Measurements from ENCODE around the gene EPB41L2.

Gene EPB41L2

GRCh38 chr6:130906736-130907381 is 156.2 kb downstream of the EPB41L2 start:
- no peaks in the 10 kb centered on the region for H3K36me3 ChIP-seq
- no peak overlapping the region for H3K4me3 ChIP-seq (ENCODE audit: low read depth in 1 of 2, low read length in 1 of 2)
- no peaks in the 10 kb centered on the region for H3K4me1 ChIP-seq (ENCODE audit: control insufficient read depth in 1 of 2, insufficient read depth in 1 of 2, low read depth in 1 of 2, low read length in 1 of 2)
- no peak for TF ChIP-seq CTCF (IDR thresholded peaks at IDR 0.05)
- H3K27me3 ChIP-seq = no peaks in the 10 kb centered on the region
- H3K9me3 ChIP-seq = no peaks in the 10 kb centered on the region
- H3K27ac ChIP-seq = no peak overlapping the region

GRCh38 chr6:130903602-130904001 is 159.4 kb downstream of the EPB41L2 start:
- no peak for TF ChIP-seq CTCF (IDR thresholded peaks at IDR 0.05)
- no peak overlapping the region for H3K4me3 ChIP-seq (ENCODE audit: low read depth in 1 of 2, low read length in 1 of 2)

GRCh38 chr6:130903007-130903406 is 160.0 kb downstream of the EPB41L2 start:
- H3K36me3 ChIP-seq = no peaks in the 10 kb centered on the region
- H3K4me1 ChIP-seq (ENCODE audit: control insufficient read depth in 1 of 2, insufficient read depth in 1 of 2, low read depth in 1 of 2, low read length in 1 of 2) = no peaks in the 10 kb centered on the region
- H3K27me3 ChIP-seq = no peaks in the 10 kb centered on the region
- TF ChIP-seq CTCF (IDR thresholded peaks at IDR 0.05) = no peak
- no peak overlapping the region for H3K27ac ChIP-seq
- H3K4me3 ChIP-seq (ENCODE audit: low read depth in 1 of 2, low read length in 1 of 2) = no peak overlapping the region
- no peaks in the 10 kb centered on the region for H3K9me3 ChIP-seq

More at GRCh38 chr6:130903602-130904001, 159.4 kb downstream of the EPB41L2 start:
- Histone ChIP-seq H3K27me3 (no peaks in the 10 kb centered on the region), H3K4me1 (ENCODE audit: control insufficient read depth in 1 of 2, insufficient read depth in 1 of 2, low read depth in 1 of 2, low read length in 1 of 2) (no peaks in the 10 kb centered on the region), H3K36me3 (no peaks in the 10 kb centered on the region), H3K27ac (no peak overlapping the region), H3K9me3 (no peaks in the 10 kb centered on the region)

GRCh38 chr6:130900913-130901312 is 162.1 kb downstream of the EPB41L2 start:
- H3K4me1 ChIP-seq (ENCODE audit: control insufficient read depth in 1 of 2, insufficient read depth in 1 of 2, low read depth in 1 of 2, low read length in 1 of 2) = no peaks in the 10 kb centered on the region
- H3K9me3 ChIP-seq = no peaks in the 10 kb centered on the region
- H3K27ac ChIP-seq = no peak overlapping the region
- no peaks in the 10 kb centered on the region for H3K36me3 ChIP-seq
- no peak for TF ChIP-seq CTCF (IDR thresholded peaks at IDR 0.05)
- no peaks in the 10 kb centered on the region for H3K27me3 ChIP-seq
- H3K4me3 ChIP-seq (ENCODE audit: low read depth in 1 of 2, low read length in 1 of 2) = no peak overlapping the region

- no peak for TF ChIP-seq CTCF (IDR thresholded peaks at IDR 0.05)
- Histone ChIP-seq H3K36me3 (no peaks in the 10 kb centered on the region), H3K4me3 (ENCODE audit: low read depth in 1 of 2, low read length in 1 of 2) (no peak overlapping the region), H3K27ac (no peak overlapping the region), H3K9me3 (no peaks in the 10 kb centered on the region), H3K27me3 (no peaks in the 10 kb centered on the region), H3K4me1 (ENCODE audit: control insufficient read depth in 1 of 2, insufficient read depth in 1 of 2, low read depth in 1 of 2, low read length in 1 of 2) (no peaks in the 10 kb centered on the region)
These were observed 166.8 kb downstream of the EPB41L2 start for GRCh38 chr6:130896249-130896648.
